Natural killer cell (primary cell): ENCODE measurements around the gene KCNMB2. TPM values are rescaled to one million over a fixed set of nuclear protein-coding genes. Genes with fewer than 3 reads are reported as not detected.
"Not testable (repeated sequence)": the region's sequence is repeated elsewhere in the genome, so short reads cannot be mapped to it uniquely, and the experiment has no call there.

Experiments used
- ATAC-seq, 3 donors: fragments of 150-1000 bp in 2 of 3; fragments of 200-7000 bp in 1 of 3; cut with Tn5 transposase; 1 replicate in 1 of 3; 2 replicates in 2 of 3; pipeline ENCODE4 v1.10.0; 2021; ENCODE audit warnings: mild to moderate bottlenecking in 2 of 3, moderate library complexity in 2 of 3
- DNase-seq, 2 donors: peaks; one replicate each; pipeline versions ENCODE4 v3.0.0 to v3.0.0-alpha.2; 2013 to 2021; ENCODE audit warnings: mixed read lengths in 1 of 2
- H3K27ac ChIP-seq: one replicate; pipeline ENCODE4 v1.5.1; 2013; ENCODE audit warnings: mild to moderate bottlenecking, low read length
- H3K27me3 ChIP-seq: one replicate; pipeline ENCODE4 v1.6.1; 2013; ENCODE audit warnings: low read length; ENCODE audit not compliant: control insufficient read depth, insufficient read depth
- H3K36me3 ChIP-seq: one replicate; pipeline ENCODE4 v1.6.1; 2013; ENCODE audit warnings: low read length; ENCODE audit not compliant: control insufficient read depth, insufficient read depth
- H3K4me1 ChIP-seq: one replicate; pipeline ENCODE4 v1.6.1; 2013; ENCODE audit warnings: low read length; ENCODE audit not compliant: control insufficient read depth, insufficient read depth
- H3K4me3 ChIP-seq: one replicate; pipeline ENCODE4 v1.5.1; 2013; ENCODE audit warnings: low read length
- H3K9me3 ChIP-seq: one replicate; pipeline ENCODE4 v1.6.1; 2013; ENCODE audit warnings: low read length; ENCODE audit not compliant: control insufficient read depth, insufficient read depth
- H3K27ac Mint-ChIP-seq, 2 donors: one replicate each; pipeline ENCODE4 v1.8.0; 2022; ENCODE audit warnings: mild to moderate bottlenecking in 2 of 2, mixed read lengths in 2 of 2, moderate library complexity in 1 of 2
- H3K27me3 Mint-ChIP-seq, 2 donors: one replicate each; pipeline ENCODE4 v1.8.0; 2022; ENCODE audit warnings: low read depth in 2 of 2, mixed read lengths in 2 of 2
- H3K36me3 Mint-ChIP-seq: one replicate; pipeline ENCODE4 v1.8.0; 2022; ENCODE audit warnings: mixed read lengths
- H3K4me1 Mint-ChIP-seq, 2 donors: one replicate each; pipeline ENCODE4 v1.8.0; 2022; ENCODE audit warnings: mixed read lengths in 2 of 2
- H3K4me3 Mint-ChIP-seq: one replicate; pipeline ENCODE4 v1.8.0; 2022; ENCODE audit warnings: mild to moderate bottlenecking, moderate library complexity, mixed read lengths
- H3K9me3 Mint-ChIP-seq, 2 donors: one replicate each; pipeline ENCODE4 v1.8.0; 2022; ENCODE audit warnings: mixed read lengths in 2 of 2
- CTCF ChIP-seq: fragments of 200-600 bp; IDR thresholded peaks from one replicate; pipeline ENCODE4 v1.8.0; 2022; ENCODE audit warnings: antibody characterized with exemption
- WGBS: methylation state at CpG from one replicate; pipeline ENCODE4 v1.1.7; 2013; ENCODE audit warnings: missing lambda C conversion rate; ENCODE audit not compliant: insufficient coverage; 5-methylcytosine and 5-hydroxymethylcytosine counted together
- intact Hi-C: fragments of 100-400 bp; cut with micrococcal nuclease; formaldehyde crosslinking; loops from one replicate; pipeline ENCODE4 v1.14.2; 2022
- total RNA-seq, 4 donors: library from RNA; stranded (reverse); fragments of 120-200 nt in 1 of 4; gene quantifications; one replicate each; pipeline versions ENCODE4 v1.2.3 to v1.2.4, GENCODE V29; 2013 to 2022

The KCNMB2 gene
- total RNA-seq, 3 donors from 2014 or later (not counting 1 experiment from before 2014, with no cell fraction given) = not detected

GRCh38 chr3:178538056-178538455 lies 1.8 kb downstream of the KCNMB2 start:
- ATAC-seq (no peak), DNase-seq (no peak)
- no peak for TF ChIP-seq CTCF
- Histone ChIP-seq H3K4me3 (no peak overlapping the region), H3K4me1 (no peaks in the 10 kb centered on the region), H3K27ac (no peak overlapping the region), H3K27me3 (no peaks in the 10 kb centered on the region), H3K36me3 (no peaks in the 10 kb centered on the region), H3K9me3 (no peaks in the 10 kb centered on the region)
- Mint-ChIP-seq H3K27me3 (peaks cover 0 to 8% of the 10 kb centered on the region in 2 donors), H3K4me1 (no peaks in the 10 kb centered on the region), H3K9me3 (peaks cover 3 to 5% of the 10 kb centered on the region in 2 donors), H3K27ac (no peak overlapping the region), H3K36me3 (no peaks in the 10 kb centered on the region), H3K4me3 (no peak overlapping the region)
- intact Hi-C loops = no loop called here
- WGBS = 76% methylated on average over 4 of the region's 4 CpGs

GRCh38 chr3:178540184-178540583 lies 3.9 kb downstream of the KCNMB2 start:
- intact Hi-C loops = no loop called here
- Histone ChIP-seq H3K27me3 (no peaks in the 10 kb centered on the region), H3K4me1 (no peaks in the 10 kb centered on the region), H3K27ac (no peak overlapping the region), H3K36me3 (no peaks in the 10 kb centered on the region), H3K9me3 (no peaks in the 10 kb centered on the region), H3K4me3 (no peak overlapping the region)
- no peak for DNase-seq
- H3K4me3 Mint-ChIP-seq = no peak overlapping the region
- peaks cover 0 to 8% of the 10 kb centered on the region in 2 donors for H3K27me3 Mint-ChIP-seq
- WGBS = 75% methylated on average over 3 of the region's 3 CpGs
- no peak for ATAC-seq
- H3K4me1 Mint-ChIP-seq = no peaks in the 10 kb centered on the region
- H3K9me3 Mint-ChIP-seq = peaks cover 0 to 2% of the 10 kb centered on the region in 2 donors
- H3K27ac Mint-ChIP-seq = no peak overlapping the region
- no peaks in the 10 kb centered on the region for H3K36me3 Mint-ChIP-seq
- TF ChIP-seq CTCF = no peak

DNA sequence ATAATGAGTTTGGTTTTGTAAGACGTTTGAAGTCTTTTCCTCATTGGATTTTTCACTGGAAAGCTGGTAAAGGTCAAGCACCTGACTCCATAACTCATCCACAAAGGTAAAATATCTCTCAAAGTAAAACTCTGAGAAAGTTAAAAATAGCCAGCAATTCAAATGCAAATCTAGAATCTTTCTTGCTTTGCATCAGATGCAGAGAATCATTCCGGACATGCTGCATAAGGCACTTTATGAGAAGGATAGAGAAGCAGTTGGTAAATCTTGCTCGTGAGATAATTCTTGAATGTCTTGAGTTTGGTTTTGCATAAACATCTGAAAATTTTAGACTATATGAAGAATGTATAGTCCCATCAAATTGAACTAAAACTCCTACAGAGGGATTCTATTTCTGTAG lies 9.1 kb downstream of the KCNMB2 start:
- H3K4me3 ChIP-seq = no peak overlapping the region
- H3K27ac ChIP-seq = no peak overlapping the region
- no peak overlapping the region for H3K27ac Mint-ChIP-seq
- DNase-seq = no peak
- peaks cover 0 to 2% of the 10 kb centered on the region in 2 donors for H3K9me3 Mint-ChIP-seq
- no peaks in the 10 kb centered on the region for H3K9me3 ChIP-seq
- no peaks in the 10 kb centered on the region for H3K27me3 Mint-ChIP-seq
- no peak for ATAC-seq
- H3K27me3 ChIP-seq = no peaks in the 10 kb centered on the region
- intact Hi-C loops = no loop called here
- H3K4me1 Mint-ChIP-seq = no peaks in the 10 kb centered on the region
- no peaks in the 10 kb centered on the region for H3K4me1 ChIP-seq
- no peaks in the 10 kb centered on the region for H3K36me3 Mint-ChIP-seq
- H3K4me3 Mint-ChIP-seq = no peak overlapping the region
- TF ChIP-seq CTCF = no peak
- WGBS = 70% methylated on average over 2 of the region's 3 CpGs
- no peaks in the 10 kb centered on the region for H3K36me3 ChIP-seq

DNA sequence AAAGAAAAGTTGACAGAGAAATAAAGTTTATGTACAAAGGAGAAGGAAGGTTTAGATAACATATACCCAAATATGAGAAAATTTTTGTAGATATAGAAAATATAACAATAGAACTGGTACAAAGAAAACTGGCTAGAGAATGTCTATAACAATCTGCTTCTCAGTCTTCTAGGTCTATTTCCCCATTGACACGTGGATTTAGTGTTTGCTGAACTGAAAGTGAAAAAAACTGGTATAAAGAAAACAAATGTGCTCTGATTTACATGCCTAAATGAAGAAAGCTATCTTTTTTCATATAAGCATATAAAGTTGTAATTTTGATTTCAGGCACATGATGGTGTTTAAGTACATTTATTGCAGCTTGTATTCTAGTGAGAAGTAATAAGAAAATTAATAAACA lies 9.8 kb downstream of the KCNMB2 start:
- H3K27me3 Mint-ChIP-seq = no peaks in the 10 kb centered on the region
- ATAC-seq (no peak), DNase-seq (no peak)
- intact Hi-C loops = no loop called here
- H3K27ac Mint-ChIP-seq = no peak overlapping the region
- H3K9me3 Mint-ChIP-seq = peaks cover 0 to 2% of the 10 kb centered on the region in 2 donors
- H3K27ac ChIP-seq = no peak overlapping the region
- no peak overlapping the region for H3K4me3 Mint-ChIP-seq
- H3K4me3 ChIP-seq = no peak overlapping the region
- 40% methylated on average over 1 of the region's 1 CpG for WGBS
- H3K36me3 Mint-ChIP-seq = no peaks in the 10 kb centered on the region
- H3K4me1 Mint-ChIP-seq = no peaks in the 10 kb centered on the region
- H3K4me1 ChIP-seq = no peaks in the 10 kb centered on the region
- H3K36me3 ChIP-seq = no peaks in the 10 kb centered on the region
- no peak for TF ChIP-seq CTCF
- no peaks in the 10 kb centered on the region for H3K9me3 ChIP-seq
- no peaks in the 10 kb centered on the region for H3K27me3 ChIP-seq

- ATAC-seq, DNase-seq, H3K4me1 Mint-ChIP-seq, H3K36me3 Mint-ChIP-seq, H3K4me3 Mint-ChIP-seq, H3K9me3 Mint-ChIP-seq, H3K27ac Mint-ChIP-seq, H3K27me3 ChIP-seq, H3K36me3 ChIP-seq, H3K9me3 ChIP-seq, H3K27ac ChIP-seq, H3K27me3 Mint-ChIP-seq, intact Hi-C loops, H3K4me1 ChIP-seq, H3K4me3 ChIP-seq: not testable (repeated sequence)
- 78% methylated on average over 3 of the region's 3 CpGs for WGBS
Measured at GRCh38 chr3:178549426-178549825, 13.2 kb downstream of the KCNMB2 start.
